Measurements from ENCODE around the gene SCIN.

- no peak for TF ChIP-seq ELF4 (IDR thresholded peaks at IDR 0.05)
- no peak for TF ChIP-seq SP1 (IDR thresholded peaks at IDR 0.05)
Measured at GRCh38 chr7:12623223-12623622, 52.7 kb downstream of the SCIN start.

Measured in HEK293T (cell line).